ENCODE measurements around the gene PTCRA.

DNA sequence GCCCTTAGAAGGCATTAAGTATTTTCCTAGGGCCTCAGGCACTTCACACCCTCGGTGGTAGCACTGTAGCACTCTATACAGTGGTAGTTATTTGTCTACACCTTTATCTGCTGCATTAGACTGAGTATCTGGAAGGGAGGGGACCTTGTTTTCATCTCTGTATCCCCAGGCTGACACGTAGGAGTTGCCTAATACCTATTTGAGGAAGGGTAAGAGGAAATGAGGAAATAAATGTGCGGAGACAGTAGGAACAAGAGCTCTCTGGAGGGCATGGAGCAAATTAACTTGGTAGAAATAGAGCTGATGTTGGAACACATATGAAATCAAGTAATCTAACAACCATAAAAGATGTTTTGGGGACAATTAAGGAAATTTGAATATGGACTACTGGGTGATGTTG, 17.4 kb downstream of the PTCRA start:
- TF ChIP-seq, protein P1, sequence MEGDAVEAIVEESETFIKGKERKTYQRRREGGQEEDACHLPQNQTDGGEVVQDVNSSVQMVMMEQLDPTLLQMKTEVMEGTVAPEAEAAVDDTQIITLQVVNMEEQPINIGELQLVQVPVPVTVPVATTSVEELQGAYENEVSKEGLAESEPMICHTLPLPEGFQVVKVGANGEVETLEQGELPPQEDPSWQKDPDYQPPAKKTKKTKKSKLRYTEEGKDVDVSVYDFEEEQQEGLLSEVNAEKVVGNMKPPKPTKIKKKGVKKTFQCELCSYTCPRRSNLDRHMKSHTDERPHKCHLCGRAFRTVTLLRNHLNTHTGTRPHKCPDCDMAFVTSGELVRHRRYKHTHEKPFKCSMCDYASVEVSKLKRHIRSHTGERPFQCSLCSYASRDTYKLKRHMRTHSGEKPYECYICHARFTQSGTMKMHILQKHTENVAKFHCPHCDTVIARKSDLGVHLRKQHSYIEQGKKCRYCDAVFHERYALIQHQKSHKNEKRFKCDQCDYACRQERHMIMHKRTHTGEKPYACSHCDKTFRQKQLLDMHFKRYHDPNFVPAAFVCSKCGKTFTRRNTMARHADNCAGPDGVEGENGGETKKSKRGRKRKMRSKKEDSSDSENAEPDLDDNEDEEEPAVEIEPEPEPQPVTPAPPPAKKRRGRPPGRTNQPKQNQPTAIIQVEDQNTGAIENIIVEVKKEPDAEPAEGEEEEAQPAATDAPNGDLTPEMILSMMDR (conservative IDR thresholded peaks at IDR 0.05; ENCODE audit: low read depth, low read length), result no peak
- no peak for TF ChIP-seq EZH2 (IDR thresholded peaks at IDR 0.05; ENCODE audit: low read length, unreplicated experiment)
- no peak for TF ChIP-seq EZH2phosphoT487 (IDR thresholded peaks at IDR 0.05; ENCODE audit: borderline replicate concordance, low read length)

Data from PC-3 (cell line).